OCI-LY3 (cell line): ENCODE results near the gene ACTL7A.

Experiments
- EZH2phosphoT487 ChIP-seq: fragments of 200-600 bp; shearing (Covaris generic); IDR thresholded peaks from 2 replicates; pipeline ENCODE4 v1.6.1; 2018; ENCODE audit warnings: antibody characterized with exemption, mixed run types, low read depth
- TF ChIP-seq, protein P1 (sequence below): fragments of 200-600, 300-600 bp; sonication (generic); IDR thresholded peaks from 2 replicates; pipeline ENCODE4 v1.5.1; 2014; ENCODE audit warnings: antibody characterized with exemption, low read length, low read depth

DNA sequence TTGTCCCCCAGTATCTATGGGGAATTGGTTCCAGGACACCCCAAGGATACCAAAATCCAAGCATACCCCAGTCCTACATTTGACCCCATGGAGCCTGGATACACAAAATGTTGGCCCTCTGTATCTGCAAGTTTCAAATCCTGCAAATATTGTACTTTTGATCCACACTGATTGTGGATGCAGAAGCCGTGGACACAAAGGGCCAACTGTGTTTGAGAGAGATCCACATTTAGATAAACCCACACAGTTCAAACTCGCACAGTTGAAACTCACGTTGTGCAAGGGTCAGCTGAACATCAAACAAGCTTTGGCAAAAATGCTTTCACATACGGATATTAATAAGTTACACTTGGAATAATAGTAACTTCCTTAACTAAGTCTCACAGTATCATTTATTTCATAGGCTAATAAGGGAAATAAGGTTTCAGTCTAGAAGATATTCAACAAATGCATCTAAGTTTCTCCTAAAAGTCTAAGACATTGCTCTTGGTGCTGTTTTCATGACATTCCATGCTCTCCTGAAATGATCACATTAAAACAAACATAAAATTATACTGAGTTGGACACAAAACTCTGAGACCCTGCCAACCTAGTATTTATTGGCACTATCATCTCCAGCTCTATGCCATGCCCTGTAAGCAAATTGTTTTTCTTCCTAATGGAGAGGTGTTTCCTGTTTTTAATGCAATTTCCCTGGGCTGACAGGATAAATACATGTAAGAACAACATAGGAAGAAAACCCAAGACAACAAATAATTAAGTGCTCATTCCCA, 32.3 kb downstream of the ACTL7A start:
- TF ChIP-seq, protein P1, sequence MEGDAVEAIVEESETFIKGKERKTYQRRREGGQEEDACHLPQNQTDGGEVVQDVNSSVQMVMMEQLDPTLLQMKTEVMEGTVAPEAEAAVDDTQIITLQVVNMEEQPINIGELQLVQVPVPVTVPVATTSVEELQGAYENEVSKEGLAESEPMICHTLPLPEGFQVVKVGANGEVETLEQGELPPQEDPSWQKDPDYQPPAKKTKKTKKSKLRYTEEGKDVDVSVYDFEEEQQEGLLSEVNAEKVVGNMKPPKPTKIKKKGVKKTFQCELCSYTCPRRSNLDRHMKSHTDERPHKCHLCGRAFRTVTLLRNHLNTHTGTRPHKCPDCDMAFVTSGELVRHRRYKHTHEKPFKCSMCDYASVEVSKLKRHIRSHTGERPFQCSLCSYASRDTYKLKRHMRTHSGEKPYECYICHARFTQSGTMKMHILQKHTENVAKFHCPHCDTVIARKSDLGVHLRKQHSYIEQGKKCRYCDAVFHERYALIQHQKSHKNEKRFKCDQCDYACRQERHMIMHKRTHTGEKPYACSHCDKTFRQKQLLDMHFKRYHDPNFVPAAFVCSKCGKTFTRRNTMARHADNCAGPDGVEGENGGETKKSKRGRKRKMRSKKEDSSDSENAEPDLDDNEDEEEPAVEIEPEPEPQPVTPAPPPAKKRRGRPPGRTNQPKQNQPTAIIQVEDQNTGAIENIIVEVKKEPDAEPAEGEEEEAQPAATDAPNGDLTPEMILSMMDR, result no peak
- TF ChIP-seq EZH2phosphoT487, result no peak
